DMS153 treated with DMSO at 0.1 percent for 48 hours (cell line): Measurements from ENCODE around the gene CELA2A.

Experiments used
- DNase-seq: peaks from one replicate; lab custom pipeline; 2025; ENCODE audit not compliant: unreplicated experiment; lab: John Stamatoyannopoulos, UW

CELA2A gene

DNA sequence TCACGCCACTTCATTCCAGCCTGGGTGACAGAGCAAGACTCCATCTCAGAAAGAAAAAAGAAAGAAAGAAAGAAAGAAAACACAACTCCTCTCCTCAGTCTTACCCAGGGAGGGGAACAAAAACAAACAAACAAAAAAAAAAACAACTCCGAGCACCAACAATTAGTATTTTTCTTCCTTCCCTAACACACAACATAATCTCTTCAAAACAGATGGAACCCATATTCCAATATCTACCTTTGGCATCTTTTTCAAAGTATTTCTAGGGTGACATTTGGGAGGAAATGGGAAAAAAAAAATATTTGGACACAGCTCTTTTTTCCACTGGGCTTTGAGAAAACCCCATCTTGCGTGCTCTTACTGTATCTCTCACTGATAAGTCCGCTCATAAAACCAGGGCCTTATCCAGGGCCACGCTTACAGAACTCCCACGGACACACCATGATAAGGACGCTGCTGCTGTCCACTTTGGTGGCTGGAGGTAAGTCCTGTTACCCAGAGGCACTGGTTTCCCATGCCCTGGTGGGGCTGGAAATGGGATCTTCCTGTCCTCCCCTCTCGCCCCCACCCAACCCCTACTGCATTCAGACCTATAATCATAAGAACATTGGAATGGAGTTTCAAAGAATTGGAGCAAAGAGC lies at the start of gene CELA2A:
Gene CELA2A, plus strand, starts transcription at position 420 of the 642 bp plus-strand sequence. Its CDS starts 22 bp downstream, at position 442.
- no peak for DNase-seq

DNA sequence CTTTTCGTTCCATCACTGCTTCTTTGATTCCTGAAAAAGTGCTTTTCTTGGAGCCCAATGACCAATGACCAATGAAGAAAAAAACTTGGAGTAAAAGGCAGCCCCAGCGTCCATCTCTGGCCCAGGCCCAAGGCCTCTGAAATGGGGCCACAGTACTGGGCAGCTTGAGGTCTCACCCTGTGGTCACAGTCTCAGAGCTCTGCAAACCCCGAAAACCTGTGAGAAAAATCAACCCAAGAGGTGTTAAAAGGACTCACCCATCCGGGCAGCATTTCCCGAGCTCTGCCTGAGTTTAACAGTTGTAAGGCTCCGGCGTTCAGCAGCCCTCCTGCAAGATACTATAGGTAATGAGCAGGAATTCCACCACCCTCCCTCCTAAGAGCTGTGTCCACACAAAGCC lies 49.0 kb upstream of the CELA2A start:
- no peak for DNase-seq

DNA sequence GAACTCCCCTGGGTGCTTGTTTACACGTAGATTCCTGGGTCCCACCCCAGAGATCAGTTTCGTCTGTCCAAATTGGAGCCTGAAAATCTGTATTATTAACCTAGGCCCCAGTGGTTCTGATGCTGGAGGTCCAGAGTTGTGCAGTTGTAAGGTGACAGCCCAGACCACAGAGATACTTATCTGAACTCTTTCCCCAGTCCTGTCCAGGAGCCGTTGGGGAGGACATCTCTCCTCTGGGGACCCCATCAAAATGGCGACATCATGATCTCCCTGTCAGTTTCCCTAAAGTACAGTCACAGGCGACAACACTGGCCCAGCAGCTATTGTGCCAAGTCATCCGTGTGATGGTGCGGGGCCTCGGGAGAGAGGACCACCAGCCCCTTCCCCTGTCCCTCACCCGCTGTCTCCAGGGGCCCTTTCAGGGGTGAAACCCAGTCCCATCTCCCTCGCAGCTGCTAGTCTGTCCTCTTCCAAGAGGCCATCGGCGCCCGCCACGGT lies 47.6 kb upstream of the CELA2A start:
- no peak for DNase-seq

DNA sequence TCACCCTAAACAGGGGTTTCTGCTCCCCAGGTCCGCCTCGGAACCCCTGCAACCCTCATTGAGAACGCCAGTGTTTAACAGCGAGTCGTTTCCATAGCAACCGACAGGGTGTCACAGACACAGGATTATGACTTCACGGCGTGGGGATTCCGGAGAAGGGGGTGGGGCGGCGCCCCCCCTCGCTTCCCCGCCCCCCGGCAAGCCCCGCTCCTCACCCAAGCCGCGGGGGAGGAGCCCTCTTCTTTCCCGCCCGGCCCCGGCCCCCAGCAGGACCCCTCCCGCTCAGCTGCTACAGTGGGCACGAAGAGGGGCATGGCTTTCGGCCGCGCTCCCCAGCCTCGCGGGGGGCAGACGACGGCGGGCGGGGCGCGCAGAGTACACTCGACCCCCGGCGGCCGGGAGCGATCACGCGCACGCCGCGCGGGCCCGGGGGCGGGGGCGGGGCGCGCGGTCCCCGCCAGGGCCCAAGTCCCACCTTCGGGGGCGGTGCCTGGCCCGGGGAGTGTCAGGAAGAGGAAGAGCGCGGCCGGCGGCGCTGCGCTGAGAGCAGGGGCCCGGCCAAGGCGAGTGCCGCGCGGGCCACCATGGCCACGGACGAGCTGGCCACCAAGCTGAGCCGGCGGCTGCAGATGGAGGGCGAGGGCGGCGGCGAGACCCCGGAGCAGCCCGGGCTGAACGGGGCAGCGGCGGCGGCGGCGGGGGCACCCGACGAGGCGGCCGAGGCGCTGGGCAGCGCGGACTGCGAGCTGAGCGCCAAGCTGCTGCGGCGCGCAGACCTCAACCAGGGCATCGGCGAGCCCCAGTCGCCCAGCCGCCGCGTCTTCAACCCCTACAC lies 46.9 kb upstream of the CELA2A start, which contains the start of gene EFHD2:
Gene EFHD2, plus strand, starts transcription at position 501 of the 835 bp plus-strand sequence. Its CDS starts 84 bp downstream, at position 585.
- peak; percentile 62 for DNase-seq

DNA sequence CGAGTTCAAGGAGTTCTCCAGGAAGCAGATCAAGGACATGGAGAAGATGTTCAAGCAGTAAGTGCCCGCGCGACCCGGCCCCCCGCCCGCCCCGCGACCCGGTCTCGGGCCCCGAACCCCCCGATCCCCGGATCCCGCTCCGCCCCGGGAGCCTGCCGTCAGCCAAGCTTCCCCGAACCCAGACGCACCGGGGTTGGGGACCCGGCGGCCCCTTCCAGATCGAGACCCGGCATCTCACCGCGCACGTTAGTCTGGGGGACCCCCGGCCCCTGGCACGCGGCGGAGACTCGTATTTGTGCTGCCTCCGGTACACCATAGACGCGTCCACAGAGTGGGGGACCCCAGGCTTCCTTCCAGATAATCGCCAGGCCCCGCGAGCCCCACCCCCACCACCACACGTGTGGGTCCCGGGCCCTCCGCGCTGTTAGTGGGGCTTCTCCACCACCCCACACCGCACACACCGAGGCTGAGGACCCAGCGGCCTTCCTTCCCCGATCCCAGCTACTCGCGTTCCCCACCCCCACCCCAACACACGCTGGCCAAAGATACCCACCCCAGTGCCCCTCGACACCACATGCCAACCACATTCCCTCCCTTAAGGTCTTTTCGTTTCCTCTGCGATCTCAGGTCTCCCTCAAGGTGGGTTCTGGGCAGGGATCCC lies 46.2 kb upstream of the CELA2A start:
- no peak for DNase-seq

DNA sequence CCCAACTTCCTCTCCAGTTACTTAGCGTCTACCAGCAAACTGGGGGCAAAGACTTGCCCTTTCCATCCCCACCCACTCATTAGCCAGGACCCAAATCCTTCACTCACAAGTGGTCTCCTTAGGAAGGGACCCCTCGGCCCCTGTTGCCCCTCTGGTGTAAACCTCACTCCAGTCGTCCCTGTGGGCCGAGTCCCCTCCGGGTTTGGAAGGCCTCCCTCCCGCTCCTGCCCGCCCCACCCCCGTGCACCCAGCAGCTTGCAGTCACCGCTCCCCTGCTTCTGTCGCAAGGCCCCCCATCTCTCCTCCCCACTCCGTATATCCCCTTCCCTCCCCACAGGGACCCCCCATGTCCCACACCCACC lies 45.7 kb upstream of the CELA2A start:
- DNase-seq = no peak

- no peak for DNase-seq
These were observed 44.9 kb upstream of the CELA2A start for GRCh38 chr1:15411593-15412137.

DNA sequence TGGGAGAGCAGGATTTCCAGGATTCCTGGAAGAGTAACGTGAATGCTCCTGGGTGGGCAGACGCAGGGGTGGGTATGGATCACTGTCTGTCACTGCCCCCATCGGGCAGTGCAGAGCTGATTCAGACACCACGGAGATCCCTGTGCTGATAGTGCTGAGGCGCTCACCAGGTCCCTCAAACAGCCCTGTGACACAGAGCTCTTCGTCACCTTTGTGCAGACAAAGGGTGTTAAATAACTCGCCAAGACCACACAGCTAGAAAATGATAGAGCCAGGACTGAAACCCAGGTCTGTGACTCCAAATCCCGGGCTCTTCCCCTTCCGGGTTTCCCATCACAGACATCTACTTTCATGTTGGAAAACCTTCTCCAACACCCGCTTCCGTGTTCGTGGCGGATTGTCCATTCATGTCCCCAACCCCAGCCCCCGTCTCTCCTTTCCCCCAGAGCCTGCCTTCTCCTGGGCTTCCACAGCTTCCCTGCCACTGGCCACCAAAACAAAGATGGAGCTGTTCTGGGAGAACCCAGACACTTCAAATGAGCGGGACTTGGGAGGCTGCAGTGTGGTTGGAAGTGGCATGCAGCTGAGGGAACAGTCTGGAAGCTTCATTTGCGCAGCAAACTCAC lies 44.2 kb upstream of the CELA2A start:
- DNase-seq = no peak

- no peak for DNase-seq
These were observed 43.7 kb upstream of the CELA2A start for GRCh38 chr1:15412843-15413242.

- no peak for DNase-seq
These were observed 42.7 kb upstream of the CELA2A start for GRCh38 chr1:15413563-15414444.

- DNase-seq = no peak
These were observed 42.0 kb upstream of the CELA2A start for GRCh38 chr1:15414445-15414983.

DNA sequence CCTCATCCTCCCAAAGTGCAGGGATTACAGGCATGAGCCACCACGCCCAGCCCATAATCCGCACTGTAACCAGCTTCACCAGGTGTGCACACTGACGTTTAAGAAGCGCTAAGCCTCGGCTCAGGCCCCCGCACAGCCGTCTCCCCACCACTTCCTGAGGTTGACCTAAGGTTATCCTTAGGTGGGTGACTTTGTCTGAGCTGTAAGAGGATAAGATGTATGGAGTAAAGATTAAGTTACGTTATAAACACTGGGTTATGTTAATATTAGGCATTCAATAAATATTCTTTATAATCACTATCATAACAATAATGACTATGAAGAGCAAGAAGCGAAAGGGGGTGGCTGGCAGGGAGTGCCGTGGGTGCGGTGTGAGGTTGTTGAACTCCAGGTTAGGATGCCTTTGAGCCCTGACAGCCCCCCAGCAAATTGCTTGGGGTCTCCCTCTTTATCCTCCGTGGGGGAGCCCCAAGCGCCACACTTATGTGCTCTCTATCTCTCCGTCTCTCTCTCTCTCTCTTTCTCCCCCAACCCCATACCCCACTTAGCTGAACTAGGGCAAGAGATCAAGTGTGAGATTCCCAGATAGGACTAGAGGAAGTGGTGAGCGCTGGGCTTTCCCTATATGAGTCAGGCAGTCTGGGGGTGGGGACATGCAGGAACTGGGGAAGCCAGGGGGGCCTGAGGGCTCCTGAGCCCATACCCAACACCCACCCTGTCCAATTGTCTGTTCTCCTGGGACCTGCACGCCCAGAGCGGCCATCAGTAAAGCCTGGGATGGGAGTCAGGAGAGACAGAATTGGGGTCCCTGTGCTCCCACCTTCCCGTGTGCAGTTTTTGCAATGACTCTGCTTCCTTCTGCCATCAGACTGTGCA lies 39.2 kb upstream of the CELA2A start:
- no peak for DNase-seq

GRCh38 chr1:15418806-15419515 lies 37.6 kb upstream of the CELA2A start:
- no peak for DNase-seq

DNA sequence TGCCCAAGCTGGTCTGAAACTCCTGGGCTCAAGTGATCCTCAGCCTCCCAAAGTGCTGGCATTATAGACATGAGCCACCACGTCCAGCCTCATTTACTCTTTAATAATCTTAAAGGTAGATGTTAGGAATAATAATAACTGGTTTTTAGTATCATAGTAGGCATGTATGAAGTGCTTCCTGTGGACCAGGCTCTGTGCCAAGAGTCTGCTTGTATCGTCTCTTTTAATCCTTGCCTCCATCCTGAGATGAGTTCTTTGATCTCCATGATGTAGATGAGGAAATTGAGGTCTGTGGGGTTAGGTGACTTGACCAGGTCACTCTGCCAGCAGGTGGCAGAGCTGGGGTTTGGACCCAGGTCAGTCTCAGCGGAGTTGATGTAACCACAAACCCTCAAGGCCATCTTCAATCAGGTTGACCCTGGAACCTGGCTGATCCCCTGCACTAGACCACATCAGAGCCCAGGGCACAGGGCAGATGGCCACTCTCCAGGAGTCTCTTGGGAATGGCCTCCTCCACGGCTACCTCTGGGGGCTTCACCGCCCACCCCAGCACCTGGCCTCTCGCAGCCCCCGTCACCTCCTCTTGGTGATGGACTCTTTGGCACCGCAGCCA lies 35.6 kb upstream of the CELA2A start:
- DNase-seq = no peak

DNA sequence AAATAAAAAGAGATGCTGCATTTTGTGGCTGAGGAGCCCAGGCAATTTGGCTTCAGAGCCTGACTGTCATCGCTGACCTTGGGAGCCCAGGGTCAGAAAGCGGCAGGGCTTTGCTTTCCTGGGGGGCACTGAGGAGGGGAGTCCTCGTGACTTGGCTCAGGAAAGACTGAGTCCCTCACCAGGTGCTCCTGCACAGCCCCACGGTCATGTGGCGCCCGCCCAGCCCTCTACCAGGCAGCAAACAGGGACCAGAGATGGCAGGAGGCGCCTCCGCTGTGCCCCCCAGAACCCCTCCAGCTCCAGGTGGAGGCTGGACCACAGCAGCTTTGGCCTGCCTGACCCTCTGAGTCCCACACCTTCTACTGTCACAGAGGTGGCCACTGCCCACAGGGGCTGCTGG lies 33.7 kb upstream of the CELA2A start:
- no peak for DNase-seq

GRCh38 chr1:15423355-15424077 lies 33.0 kb upstream of the CELA2A start:
- no peak for DNase-seq

- peak; percentile 97 for DNase-seq
These were observed 32.3 kb upstream of the CELA2A start for GRCh38 chr1:15424146-15424667.
